ENCODE data around the gene LRCH4.

Gene LRCH4

DNA sequence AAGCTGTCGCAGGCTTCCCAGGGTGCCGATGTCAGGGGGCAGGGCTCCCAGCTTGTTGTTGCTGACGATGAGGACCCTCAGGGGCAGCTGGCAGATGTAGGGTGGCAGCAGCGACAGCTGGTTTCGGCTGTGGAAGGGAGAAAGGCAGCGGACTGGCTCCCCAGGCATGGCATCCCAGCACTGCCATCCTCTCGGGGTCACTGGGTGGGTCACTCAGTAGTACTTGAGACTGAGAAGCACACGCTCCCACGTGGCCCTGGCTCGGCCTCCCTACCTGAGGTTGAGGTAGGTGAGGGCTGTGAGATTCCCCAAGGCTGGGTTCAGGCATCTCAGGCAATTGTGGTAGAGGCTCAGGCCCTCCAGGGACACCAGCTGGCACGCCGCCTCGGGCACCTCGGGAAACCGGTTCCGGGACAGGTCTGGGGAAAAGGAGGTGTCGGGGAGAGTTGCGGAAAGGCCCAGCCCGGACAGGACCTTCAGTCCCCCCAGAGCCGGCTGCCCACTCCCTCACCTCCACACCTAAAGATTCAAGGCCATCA lies 3.8 kb downstream of the LRCH4 start:
- no peak for DNase-seq

DNA sequence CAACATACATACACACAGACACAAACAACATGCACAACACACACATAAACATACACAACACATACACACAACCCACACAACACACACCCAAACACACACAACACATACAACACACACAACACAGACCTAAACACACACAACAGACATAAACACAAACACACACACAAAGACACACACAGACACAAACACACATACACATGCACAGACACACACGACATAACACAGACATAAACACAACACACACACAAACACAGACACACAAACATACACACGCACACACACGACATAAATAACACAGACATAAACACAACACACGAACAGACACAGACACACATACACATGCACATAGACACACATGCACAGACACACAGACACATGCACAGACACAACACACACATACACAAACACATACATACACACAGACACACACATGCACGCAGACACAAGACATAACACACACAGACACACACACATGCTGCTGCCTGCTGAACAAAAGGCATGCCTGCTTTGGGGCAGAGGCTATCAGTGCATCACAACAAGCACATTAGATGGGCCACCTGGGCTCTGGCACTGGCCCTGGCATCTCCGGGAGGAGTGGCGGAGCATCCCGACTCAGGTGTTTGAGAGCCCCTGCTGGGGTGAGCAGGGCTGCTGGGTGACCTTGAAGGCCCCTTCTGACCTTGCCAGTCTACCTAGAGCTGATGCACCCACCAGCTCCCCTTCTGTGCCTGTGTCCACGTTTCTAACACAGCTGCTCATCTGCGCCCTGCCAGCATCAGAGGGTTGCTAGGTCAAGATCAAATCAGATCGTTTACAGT lies 5.3 kb downstream of the LRCH4 start:
- DNase-seq, result no peak

DNA sequence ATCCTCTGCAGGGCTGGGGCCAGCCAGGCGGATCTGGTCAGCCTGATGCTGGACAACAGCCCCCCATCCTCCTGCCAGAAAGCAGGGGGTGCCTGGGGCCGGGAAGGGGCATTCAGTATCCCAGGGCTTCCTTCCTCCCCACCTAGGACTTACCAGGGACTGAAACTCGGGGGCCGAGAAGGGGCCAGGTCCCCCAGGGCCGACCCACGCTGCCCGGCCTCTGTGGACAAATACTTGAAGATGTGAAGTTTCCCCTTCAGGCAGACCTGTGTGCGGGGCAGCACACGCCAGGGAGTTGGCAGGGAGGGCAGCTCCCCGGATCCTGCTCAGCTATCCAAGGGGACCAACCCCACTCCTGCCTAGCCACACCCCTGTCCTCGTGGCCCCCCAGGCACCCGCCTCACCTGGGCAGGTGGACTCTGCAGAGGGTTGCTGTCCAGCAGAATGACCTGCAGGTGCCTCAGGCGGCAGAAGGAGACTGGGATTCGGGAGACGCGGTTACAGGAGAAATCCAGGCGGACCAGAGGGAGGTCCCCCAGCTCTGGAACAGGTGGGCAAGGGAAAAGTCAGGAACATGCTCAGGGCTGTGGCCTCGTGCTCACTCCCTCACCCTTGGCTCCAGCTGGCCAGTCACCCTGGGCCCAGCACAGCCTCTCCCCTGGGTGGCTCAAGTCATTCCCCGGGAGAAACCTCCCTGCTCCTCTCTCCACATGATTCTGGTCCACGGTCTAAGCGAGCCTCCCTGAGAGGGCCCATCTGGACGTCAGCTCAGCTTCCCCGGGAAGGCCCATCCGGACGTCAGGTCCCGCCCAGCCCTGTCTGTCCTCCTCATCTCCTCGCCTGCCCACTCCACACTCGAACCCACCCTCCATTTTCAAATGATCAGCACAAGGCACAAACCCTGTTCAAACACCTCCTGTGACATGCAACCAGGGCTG lies 7.4 kb downstream of the LRCH4 start:
- DNase-seq, result no peak

DNA sequence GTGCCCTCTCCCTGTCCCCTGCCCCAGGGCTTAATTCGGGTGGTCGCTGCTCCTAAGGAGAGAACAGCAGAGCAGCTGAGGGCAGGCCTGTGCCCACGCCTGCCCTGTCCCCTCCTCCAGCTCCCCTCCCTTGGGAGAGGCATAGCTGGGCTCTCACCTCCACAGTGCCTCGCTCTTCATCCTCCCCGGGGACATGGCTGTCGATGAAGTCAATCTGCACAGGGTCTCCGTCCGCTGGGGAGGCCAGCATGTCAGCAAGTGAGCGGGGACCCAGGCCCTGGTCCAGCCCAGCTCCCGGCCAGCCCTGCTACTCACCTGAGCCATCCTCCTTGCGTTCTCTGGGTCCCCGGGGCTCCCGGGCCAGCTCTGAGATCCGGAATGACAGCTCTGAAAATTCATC lies 8.4 kb downstream of the LRCH4 start:
- DNase-seq, result no peak

DNA sequence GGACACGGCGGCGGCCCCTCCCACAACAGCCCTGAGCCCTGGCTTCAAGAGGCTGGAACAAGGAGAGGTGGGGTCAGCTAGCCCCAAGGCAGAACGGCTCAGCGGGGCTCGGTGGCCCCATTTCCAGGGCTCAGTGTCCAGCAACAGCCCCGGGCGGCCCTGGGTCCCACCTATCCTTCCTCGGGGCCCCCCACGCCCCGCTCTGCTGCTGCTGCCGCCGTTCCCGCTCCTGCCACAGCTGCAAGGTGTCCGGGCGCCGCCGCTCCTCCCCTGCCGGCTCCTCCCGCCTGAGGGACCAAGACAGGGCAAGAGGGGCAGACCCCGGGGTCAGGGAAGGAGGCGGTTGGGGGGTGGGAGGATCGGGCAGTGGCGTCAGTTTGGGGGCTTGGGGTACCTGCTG lies 8.8 kb downstream of the LRCH4 start:
- DNase-seq, result no peak

DNA sequence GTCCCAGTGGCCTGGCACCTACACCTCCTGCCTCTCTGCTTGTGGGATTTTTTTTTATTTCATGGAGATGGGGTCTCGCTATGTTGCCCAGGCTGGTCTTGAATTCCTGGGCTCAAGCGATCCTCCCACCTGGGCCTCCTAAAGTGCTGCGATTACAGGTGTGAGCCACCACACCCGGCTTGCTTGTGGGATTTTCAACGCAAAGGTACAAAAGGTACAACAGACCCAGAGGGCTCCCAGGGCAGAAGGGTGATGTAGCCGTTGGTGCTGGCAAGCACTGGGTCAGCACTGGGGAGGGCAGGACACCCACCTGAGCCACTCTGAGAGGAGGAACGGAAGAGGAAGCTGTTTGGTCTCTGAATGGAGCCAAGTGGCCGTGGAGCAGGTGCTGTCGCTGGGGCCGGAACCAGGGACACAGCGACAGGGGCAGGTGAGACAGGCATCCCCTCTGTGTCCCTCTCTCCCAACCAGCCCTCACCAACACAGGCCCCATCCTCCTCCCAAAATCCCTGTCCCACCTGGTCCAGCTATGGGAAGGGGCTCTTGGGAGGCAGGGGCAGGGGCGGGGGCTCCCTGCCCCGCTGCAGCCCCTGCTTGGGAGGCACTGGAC lies 9.4 kb downstream of the LRCH4 start:
- no peak for DNase-seq

DNA sequence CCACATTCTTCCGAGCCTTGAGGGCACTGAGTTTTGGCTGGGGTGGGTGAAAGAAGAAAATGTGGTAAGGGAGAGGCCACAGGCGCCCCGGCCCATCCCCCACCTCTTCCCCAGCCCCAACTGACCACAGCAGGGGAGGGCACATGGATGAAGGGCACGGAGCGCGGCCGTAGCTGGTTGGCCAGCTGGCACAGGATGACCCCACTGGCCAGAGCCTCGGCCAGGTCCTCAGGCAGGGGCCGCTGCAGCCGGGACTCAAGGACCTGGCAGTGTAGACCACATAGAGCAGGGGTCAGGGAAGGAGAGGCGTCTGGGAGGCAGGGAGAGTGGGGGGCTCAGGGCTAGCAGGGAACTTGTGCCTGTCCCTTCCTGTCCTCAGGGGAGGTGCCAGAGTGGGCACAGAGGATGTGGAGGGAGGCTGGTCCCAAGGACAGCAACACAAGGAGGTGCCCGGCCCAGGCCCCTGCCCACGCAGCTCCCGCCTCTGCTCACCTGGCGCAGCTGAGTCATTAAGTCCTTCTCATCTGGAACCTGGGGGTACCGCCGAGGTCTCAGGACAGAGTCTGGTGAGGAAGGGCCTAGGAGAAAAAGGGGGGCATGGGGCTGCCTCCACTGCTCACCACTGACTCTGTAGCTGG lies 10.1 kb downstream of the LRCH4 start:
- no peak for DNase-seq

DNA sequence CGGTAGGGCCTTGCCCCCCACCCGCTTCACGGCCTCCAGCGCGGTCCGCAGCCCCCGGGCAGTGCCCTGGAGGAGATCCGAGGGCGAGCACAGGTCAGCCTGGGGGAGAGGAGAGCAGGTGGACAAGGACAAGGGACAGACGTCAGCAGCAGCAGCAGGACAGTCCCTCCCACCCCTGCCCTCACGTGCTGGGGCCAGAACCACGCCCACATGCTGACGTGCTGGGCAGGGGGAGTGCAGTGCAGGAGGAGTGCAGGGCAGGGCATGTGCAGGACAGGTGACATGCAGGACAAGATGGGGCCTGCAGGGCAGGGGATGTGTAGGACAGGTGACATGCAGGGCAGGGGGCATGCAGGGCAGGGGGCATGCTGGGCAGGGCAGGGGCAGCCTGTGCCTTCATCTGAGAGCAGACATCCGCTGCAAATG lies 10.7 kb downstream of the LRCH4 start:
- DNase-seq, result no peak

DNA sequence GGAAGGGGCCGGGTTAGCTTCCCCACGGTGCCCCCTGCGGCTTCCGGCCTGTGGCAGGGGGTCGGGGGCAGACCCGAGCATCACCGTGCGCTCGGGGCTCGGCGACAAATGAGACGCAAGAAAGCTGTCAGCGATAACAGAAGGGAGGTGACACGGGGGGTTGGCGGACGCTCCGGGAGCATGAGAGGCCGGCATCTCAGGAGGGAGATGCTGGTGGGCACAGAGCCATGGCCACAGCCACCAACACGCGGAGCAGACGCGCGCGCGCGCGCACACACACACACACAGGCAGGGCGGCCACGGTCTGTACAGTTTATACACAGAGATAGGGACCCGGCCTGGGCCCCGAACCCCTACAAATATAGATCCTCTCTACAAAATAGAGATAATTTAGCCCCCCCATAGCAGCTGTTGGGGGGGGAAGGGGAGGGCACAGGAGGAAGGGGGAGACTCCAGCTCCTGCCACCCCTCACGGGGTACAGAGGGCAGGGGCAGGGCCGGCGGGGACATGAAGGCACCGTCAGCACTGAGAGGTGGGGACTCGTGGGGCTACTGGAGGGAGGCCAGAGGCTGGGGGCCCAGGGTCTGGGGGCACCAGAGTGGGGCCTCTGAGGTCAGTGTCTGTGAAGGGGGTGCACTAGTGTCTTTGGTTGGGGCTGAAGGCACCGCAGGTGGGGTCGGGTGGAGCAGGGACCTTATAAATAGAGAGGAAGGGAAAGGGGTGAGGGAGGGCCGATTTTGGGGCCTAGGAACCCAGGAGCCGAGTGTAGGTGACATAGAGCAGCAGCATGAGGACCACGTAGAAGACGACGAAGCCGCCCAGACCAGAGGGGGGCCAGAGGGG lies 11.3 kb downstream of the LRCH4 start:
- DNase-seq, result no peak

DNA sequence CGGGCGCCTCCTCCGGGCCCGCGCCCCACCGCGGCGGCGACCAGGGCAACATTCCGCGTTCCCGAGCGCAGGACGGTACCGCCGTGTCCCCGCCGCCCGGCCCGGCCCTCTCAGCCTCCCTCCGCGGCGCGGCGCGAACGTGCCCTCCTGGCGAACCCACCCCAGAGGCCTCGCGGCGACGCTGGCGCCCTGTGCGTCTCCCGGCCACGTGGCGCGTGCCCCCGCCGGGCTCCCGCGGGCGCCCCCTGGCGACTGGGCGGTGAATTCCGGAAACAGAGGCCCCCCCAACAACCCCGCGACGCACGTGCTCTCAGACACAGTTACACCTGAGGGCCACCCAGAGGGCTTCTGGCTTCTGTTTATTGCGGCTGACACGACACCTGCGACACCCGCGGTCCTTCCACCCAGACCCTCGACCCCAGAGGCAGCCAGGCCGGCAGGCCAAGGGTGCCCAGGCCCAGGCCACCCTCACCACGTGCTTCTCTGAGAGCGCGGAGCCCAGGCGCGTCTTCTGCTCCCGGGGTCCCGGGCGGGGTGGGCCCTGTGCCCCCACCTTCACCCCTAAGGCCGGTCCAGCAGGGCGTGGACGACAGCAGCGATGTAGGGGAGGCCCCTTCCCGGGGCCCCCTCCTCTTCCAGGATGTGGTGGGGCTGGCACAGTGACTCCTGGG lies 12.1 kb downstream of the LRCH4 start, which contains the start of gene SAP25:
Gene SAP25, minus strand, starts transcription at position 210 of the 671 bp plus-strand sequence. Its CDS starts 158 bp downstream, at position 52.
- DNase-seq, result no peak

DNA sequence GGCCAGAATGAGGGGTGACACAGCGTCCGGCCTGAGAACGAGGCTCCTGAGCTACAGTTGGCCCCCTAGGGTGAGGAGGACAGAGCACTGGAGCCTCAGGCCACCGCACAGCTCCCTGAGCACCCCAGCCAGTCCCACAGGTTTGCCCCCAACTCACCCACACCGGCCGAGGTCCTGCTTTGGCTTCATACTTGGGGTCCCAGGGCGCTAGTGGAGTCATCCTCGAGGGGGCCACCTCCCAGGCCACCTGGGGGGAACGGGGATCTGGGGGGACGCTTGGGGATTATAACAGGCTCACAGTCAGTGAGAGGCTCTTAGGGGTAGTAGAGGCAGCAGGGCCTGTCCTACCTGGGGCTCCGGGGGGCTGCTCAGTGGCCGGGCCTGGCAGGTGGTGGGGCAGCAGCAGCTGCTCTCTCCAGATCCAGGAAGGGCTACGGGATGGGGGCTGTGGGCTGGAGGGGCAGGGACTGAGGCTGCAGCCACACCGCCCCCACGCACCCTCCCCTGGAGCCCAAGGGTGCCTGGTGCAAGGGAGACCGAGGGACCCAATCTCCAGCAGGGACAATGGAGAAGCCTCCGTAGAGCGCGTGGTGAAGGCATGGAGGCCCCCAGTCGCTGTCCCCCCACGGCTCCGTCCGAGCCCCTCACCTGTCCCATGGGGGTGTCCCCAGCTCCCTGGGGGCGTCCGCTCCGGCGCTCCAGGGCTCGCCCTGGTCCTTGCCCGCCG lies 12.8 kb downstream of the LRCH4 start:
- no peak for DNase-seq

DNA sequence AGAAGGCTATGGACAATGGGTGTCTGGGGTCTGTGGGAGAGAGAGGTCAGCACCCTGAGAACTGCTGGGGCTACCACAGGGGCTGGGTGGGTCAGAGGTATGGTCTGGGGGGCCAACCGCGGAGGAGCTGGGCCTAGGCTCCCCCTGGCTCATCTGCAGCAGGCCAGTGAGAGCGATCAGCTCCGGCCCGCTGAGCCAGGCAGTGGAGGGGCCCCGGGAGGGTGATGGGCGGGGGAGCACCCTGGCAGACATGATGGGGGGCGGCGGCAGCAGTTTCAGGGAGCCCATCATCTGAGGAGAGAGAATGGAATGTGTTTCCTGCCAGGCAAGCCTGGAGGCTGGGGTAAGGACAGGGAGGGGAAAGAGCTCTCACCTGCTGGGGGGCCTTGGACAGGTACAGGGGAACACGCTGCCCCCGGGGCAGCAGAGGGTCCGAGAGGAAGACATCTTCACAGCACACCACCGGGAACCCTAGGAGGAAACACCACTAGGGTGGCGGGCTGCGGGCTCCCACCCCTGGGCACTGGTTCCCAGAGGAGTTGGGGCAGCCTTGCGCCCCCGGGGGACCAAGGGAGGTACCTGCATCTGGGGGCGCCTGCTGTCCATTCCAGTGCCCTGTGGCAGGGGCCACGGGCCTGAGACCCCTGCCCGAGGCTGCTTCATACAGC lies 13.5 kb downstream of the LRCH4 start:
- no peak for DNase-seq

DNA sequence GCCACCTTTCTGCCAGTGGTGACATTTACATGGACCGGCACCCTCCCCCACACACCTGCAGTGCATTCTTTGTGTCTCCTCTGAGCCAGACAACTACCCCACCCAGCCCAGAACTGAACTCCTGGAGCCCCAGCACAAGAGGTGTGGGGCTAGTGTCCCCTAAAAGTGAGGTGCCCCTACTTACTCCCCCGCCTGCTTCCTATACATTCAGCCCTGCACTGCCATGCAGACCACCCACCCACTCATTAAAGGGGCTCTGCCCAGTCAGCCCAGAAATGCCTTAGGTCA lies 14.2 kb downstream of the LRCH4 start:
- DNase-seq, result no peak

DNA sequence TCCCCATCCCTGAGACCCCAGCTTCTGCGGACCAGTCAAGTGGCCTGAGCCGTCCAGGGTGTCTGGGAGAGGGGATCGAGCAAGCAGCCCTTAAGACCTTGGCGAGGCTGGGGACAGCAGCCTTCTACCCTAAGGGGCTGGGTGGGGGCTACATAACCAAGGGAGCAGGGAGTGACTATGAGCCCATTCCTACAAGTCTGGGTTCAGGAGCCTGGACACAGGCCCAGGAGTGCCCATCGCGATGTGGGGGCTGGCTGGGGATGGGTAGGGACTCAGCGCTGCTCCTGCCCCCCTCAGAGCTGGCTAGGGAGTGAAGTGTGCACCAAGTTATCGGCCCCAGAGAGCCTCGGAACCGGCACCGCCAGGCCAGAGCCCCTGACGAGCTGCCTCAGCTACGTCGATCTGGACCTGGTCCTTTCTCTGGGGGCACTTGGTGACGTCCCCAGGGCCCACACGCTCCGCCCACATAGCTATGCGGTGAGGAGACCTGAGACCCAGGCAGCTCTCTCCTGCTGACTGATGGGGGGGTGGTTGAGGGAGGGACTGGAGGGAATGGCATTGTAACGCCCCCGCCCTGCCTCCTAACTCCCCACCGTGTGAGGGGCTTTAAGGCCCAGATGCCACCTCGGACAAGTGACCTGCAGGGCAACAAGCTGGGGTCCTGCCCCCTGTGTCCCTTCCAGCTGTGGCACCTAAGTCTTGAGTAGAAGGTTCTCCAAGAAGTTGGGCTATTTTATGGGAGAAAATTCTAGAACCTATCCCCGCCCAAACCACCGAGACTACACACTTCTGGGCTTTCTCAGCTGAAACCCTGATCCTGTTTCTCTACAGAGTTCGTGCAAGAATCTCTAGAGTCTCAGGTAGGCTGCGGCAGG lies 14.7 kb downstream of the LRCH4 start:
- DNase-seq, result no peak

DNA sequence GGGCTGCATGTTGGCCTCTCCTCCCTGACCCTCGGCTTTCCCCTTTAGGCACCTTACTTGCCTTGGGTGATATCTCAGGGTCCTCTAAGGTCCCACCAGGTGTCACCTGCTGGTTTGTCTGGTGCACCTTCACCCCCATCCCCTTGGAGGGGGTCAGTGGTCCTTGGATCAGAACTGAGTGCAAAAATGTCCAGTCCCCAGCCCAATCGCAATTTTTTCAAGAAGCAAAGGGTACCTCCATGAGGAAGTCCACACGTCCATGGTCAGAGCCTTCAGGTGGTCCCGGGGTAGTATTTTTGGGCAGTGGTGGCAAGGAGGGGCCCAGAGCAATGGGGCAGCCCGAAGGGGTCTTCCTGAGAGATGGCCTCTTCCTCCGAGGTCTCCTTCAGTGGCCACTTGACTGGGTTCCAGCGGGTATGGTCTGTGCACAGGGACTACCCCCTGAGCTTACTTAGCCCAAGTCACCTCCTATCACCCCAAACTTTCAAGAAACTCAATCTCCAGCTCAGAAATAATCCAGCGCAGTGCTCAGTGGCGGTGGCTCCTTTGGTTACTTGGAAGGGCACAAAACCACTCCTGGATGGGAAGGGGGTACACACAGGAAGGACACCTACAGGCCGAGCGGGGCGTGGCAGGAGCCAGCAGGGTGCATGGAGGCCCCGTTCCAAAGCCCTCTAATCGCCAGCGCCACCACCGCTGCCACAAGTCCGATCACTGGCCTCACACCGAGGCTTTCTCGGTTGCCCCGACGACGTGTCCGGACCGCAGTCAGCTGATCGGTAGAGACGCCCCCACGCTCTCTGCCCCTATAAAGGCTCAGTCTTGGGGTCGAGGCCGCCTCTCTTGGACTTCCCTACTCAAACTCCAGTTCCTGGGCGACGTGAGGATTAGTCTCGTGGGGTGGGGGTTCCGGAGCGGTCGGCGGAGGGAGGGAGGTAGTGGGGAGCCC lies 16.8 kb downstream of the LRCH4 start:
- DNase-seq, result peak; percentile 45

DNA sequence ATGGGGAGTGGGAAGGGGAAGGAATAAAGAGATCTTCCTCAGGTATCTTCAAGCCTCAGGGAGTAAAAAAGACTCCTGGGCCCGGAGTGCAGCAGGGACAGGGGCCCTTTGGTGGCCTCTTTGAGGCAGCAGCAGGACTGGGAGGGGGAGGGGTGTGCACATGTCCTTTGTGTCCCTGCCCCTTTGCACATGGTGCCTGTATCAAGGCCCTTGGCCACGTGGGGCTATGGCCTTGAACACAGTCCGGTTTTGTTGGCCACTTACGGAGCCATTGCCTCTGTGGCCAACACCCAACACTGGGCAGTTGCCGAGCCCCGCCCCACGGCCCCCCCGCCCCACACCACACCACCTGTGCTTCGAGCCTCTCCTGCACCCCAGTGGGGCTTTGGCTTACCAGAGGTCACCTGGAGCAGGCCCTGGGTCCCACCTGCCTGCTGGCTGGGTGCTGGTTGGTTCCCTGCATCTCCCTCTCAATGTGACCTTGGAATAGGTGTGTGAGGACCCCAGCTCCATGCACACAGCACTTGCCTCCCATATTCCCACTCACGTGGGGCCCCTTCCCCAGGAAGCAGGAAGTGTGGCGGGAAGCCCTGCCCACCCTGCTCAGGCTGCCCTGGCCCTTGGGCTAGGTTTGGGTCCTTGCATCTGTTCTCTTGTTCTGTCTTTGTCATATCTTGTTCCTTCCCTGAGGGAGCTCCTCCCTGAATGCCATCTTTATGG lies 17.6 kb downstream of the LRCH4 start:
- DNase-seq, result no peak

DNA sequence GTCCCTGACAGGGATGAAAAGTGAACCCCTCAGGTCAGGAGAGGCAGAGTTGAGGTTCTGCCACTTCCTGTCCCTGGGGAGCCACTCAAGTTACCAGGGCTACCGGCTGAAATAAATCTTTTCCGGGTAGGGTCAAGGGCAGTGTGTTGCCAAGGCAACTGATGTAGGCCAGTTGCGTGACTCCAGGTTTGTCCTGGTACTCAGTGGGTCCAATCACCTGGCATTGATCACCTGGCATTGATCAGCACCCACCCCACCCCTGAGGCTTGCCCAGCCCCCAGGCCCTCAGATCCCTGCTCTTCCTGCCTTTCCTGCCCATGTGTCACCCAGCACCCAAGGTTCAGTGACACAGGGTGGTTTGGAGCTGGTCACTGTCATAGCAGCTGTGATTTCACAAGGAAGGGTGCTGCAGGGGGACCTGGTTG lies 18.2 kb downstream of the LRCH4 start:
- no peak for DNase-seq

All from COR-L47 (cell line).